Esophagus muscularis mucosa (tissue), 4 donors: ENCODE results near the gene XYLT1. TPM values are rescaled to one million over a fixed set of nuclear protein-coding genes. Genes with fewer than 3 reads are reported as not detected.

Source experiments
- DNase-seq: peaks from one replicate; pipeline ENCODE4 v3.0.0-alpha.2; 2017; ENCODE audit errors: extremely low spot score
- H3K27ac ChIP-seq, 4 donors: fragments of 200-600 bp; sonication (generic); replicated peaks in 1 of 4; 1 replicate in 3 of 4; 2 replicates in 1 of 4; pipeline ENCODE4 v1.5.1; 2016 to 2019; ENCODE audit warnings: mild to moderate bottlenecking in 1 of 4
- H3K27me3 ChIP-seq, 4 donors: fragments of 200-600 bp; sonication (generic); one replicate each; pipeline versions ENCODE4 v1.5.1 to v1.6.0; 2016 to 2019
- H3K36me3 ChIP-seq, 4 donors: fragments of 200-600 bp; sonication (generic); one replicate each; pipeline ENCODE4 v1.5.1; 2016 to 2019
- H3K4me1 ChIP-seq, 4 donors: fragments of 200-600 bp; sonication (generic); one replicate each; pipeline ENCODE4 v1.5.1; 2016 to 2019
- H3K4me3 ChIP-seq, 4 donors: fragments of 200-600 bp; sonication (generic); 1 replicate in 2 of 4; 2 replicates in 2 of 4; pipeline ENCODE4 v1.5.1; 2016 to 2019; ENCODE audit warnings: mild to moderate bottlenecking in 4 of 4, moderate library complexity in 1 of 4
- H3K9me3 ChIP-seq, 4 donors: fragments of 200-600 bp; sonication (generic); 1 replicate in 3 of 4; 2 replicates in 1 of 4; pipeline ENCODE4 v1.5.1; 2016 to 2019
- CTCF ChIP-seq, 3 experiments: fragments of 200-600 bp in 2 of 3; fragments of 450-650 bp in 1 of 3; sonication (generic) in 2 of 3; IDR thresholded peaks; one replicate each; pipeline ENCODE4 v1.5.1; 2017 to 2019; ENCODE audit warnings: antibody characterized with exemption in 3 of 3, mild to moderate bottlenecking in 2 of 3, moderate library complexity in 1 of 3
- EP300 ChIP-seq: sonication (generic); formaldehyde crosslinking; IDR thresholded peaks from one replicate; pipeline ENCODE4 v1.6.1; 2017; ENCODE audit warnings: antibody characterized with exemption
- POLR2A ChIP-seq: fragments of 450-650 bp; IDR thresholded peaks from one replicate; pipeline ENCODE4 v1.6.1; 2017; ENCODE audit warnings: antibody characterized with exemption, moderate library complexity, mild to moderate bottlenecking, low read depth
- POLR2AphosphoS5 ChIP-seq, 2 donors: sonication (generic); formaldehyde crosslinking; IDR thresholded peaks; one replicate each; pipeline ENCODE4 v1.6.1; 2017; ENCODE audit warnings: antibody characterized with exemption in 2 of 2
- WGBS: methylation state at CpG from one replicate; pipeline ENCODE4 v1.1.5; 2018; 5-methylcytosine and 5-hydroxymethylcytosine counted together
- intact Hi-C: fragments of 100-400 bp; cut with DNase I; formaldehyde crosslinking; loops from one replicate; pipeline ENCODE4 v1.15.1; 2023
- total RNA-seq, 4 donors: library from RNA; depleted of rRNA; stranded (reverse); fragments of >200 nt; gene quantifications; one replicate each; pipeline versions ENCODE4 v1.1.0 to v1.2.1, GENCODE V29; 2016

XYLT1 gene
- total RNA-seq, 4 donors from 2014 or later: 25.2 to 57.1 (median 33.5) TPM

GRCh38 chr16:17469011-17469740, 1.6 kb downstream of the XYLT1 start:
- peak overlapping the region; percentile 89 to 92 (median 90) for H3K27ac ChIP-seq
- peaks cover 0 to 3% (median 0%) of the 10 kb centered on the region in 4 donors for H3K27me3 ChIP-seq
- 14% methylated on average over 18 of the region's 18 CpGs for WGBS
- no peaks in the 10 kb centered on the region for H3K9me3 ChIP-seq
- intact Hi-C loops: loop anchor here (5.0 kb wide), 5 partner anchors 52 to 252 kb away; no protein-coding TSS in a partner anchor
- H3K4me3 ChIP-seq: peak overlapping the region; percentile 71 to 83 (median 79)
- TF ChIP-seq POLR2AphosphoS5 (IDR thresholded peaks at IDR 0.05): peak in 1 of 2 donors; percentile 82
- no peak for TF ChIP-seq CTCF (IDR thresholded peaks at IDR 0.05)
- no peak for TF ChIP-seq EP300
- no peak for TF ChIP-seq POLR2A
- peaks cover 21 to 61% (median 57%) of the 10 kb centered on the region in 4 donors for H3K4me1 ChIP-seq
- no peaks in the 10 kb centered on the region for H3K36me3 ChIP-seq
- no peak for DNase-seq

- no peak for DNase-seq
- TF ChIP-seq EP300 (no peak), POLR2A (no peak), CTCF (IDR thresholded peaks at IDR 0.05) (no peak), POLR2AphosphoS5 (IDR thresholded peaks at IDR 0.05) (no peak)
- H3K27ac ChIP-seq: peak overlapping the region; percentile 89 to 92 (median 90)
- no peaks in the 10 kb centered on the region for H3K9me3 ChIP-seq
- peak overlapping the region; percentile 71 to 83 (median 79) for H3K4me3 ChIP-seq
- peaks cover 21 to 61% (median 57%) of the 10 kb centered on the region in 4 donors for H3K4me1 ChIP-seq
- intact Hi-C loops: loop anchor here (5.0 kb wide), 5 partner anchors 51 to 251 kb away; no protein-coding TSS in a partner anchor
- 33% methylated on average over 7 of the region's 7 CpGs for WGBS
- peaks cover 0 to 3% (median 0%) of the 10 kb centered on the region in 4 donors for H3K27me3 ChIP-seq
- H3K36me3 ChIP-seq: no peaks in the 10 kb centered on the region
Measured at GRCh38 chr16:17468611-17469010, 2.1 kb downstream of the XYLT1 start.

DNA sequence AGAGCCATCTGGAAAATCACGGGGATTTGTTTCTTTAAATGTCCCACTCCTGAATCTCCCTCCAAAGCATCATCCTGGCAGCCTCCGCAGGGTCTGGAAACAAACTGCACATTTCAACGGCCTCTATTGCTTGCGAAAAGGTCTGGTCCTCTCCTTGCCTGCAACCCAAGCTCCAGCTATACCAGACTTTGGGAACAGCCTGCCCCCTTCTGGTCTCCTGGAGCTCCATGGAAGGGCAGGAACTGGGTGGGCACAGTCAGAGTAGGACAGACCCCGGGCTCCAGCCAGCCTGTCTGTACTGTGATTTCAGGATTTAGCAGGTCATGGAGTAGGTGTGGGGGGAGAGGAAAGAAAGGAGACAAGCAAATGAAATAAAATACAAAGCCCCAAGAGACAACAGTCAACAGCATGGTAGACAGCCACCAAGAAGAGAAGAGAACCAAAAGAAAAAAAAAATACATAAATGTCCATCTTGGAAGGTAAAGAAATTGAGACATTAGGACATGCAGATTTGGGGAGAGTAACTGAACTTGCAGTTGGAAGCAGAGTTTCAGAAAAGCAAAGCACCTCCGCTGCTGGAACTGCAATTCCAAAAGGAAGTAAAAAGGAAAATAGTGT, 2.7 kb downstream of the XYLT1 start:
- WGBS: 12% methylated on average over 5 of the region's 6 CpGs
- no peak for DNase-seq
- H3K4me1 ChIP-seq: peaks cover 21 to 61% (median 57%) of the 10 kb centered on the region in 4 donors
- intact Hi-C loops: loop anchor here (5.0 kb wide), 5 partner anchors 51 to 251 kb away; no protein-coding TSS in a partner anchor
- TF ChIP-seq CTCF (IDR thresholded peaks at IDR 0.05): peak; percentile 72 to 84 (median 75)
- TF ChIP-seq EP300: no peak
- peak; percentile 47 to 66 for TF ChIP-seq POLR2AphosphoS5 (IDR thresholded peaks at IDR 0.05)
- TF ChIP-seq POLR2A: no peak
- H3K9me3 ChIP-seq: no peaks in the 10 kb centered on the region
- H3K36me3 ChIP-seq: no peaks in the 10 kb centered on the region
- peaks cover 0 to 3% (median 0%) of the 10 kb centered on the region in 4 donors for H3K27me3 ChIP-seq
- peak overlapping the region; percentile 89 to 92 (median 90) for H3K27ac ChIP-seq
- H3K4me3 ChIP-seq: peak overlapping the region; percentile 71 to 83 (median 79)

DNA sequence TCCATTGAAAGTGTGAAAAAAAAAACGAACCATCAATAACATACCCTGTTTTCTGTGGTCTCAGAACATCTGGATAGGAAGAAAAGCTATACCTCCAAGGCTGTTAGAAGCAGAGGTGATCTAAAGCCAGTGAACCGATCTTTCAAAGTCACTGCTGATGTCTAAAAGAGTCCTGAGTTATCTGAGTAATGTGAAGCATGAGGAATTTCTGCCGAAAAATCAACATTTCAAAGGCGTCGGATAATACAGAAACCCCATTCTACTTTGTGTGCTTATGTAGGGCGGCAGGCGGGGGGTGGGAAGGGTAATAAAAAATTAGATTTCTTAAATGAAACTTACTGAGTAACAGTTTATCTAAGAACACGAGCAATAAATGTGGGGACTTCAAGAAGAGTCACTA, 3.9 kb downstream of the XYLT1 start:
- H3K4me1 ChIP-seq: peaks cover 21 to 63% (median 58%) of the 10 kb centered on the region in 4 donors
- peaks cover 0 to 3% (median 0%) of the 10 kb centered on the region in 4 donors for H3K27me3 ChIP-seq
- peak overlapping the region in 3 of 4 donors; percentile 5 to 92 (median 89) for H3K27ac ChIP-seq
- no peak for TF ChIP-seq POLR2AphosphoS5 (IDR thresholded peaks at IDR 0.05)
- no peak for TF ChIP-seq CTCF (IDR thresholded peaks at IDR 0.05)
- no peak for TF ChIP-seq EP300
- TF ChIP-seq POLR2A: no peak
- intact Hi-C loops: loop anchor here (5.0 kb wide), 5 partner anchors 50 to 250 kb away; no protein-coding TSS in a partner anchor
- no peak for DNase-seq
- peak overlapping the region in 2 of 4 donors; percentile 16 to 80 for H3K4me3 ChIP-seq
- 47% methylated on average over 8 of the region's 8 CpGs for WGBS
- H3K36me3 ChIP-seq: no peaks in the 10 kb centered on the region
- H3K9me3 ChIP-seq: no peaks in the 10 kb centered on the region
